HS-27A (cell line): Measurements from ENCODE around the gene NBAS.
"Not testable (repeated sequence)": the region's sequence is repeated elsewhere in the genome, so short reads cannot be mapped to it uniquely, and the experiment has no call there.

ENCODE experiments used
- DNase-seq: peaks from one replicate; pipeline ENCODE4 v3.0.0-alpha.2; 2012; ENCODE audit warnings: low read depth, missing footprints

The NBAS gene

DNA sequence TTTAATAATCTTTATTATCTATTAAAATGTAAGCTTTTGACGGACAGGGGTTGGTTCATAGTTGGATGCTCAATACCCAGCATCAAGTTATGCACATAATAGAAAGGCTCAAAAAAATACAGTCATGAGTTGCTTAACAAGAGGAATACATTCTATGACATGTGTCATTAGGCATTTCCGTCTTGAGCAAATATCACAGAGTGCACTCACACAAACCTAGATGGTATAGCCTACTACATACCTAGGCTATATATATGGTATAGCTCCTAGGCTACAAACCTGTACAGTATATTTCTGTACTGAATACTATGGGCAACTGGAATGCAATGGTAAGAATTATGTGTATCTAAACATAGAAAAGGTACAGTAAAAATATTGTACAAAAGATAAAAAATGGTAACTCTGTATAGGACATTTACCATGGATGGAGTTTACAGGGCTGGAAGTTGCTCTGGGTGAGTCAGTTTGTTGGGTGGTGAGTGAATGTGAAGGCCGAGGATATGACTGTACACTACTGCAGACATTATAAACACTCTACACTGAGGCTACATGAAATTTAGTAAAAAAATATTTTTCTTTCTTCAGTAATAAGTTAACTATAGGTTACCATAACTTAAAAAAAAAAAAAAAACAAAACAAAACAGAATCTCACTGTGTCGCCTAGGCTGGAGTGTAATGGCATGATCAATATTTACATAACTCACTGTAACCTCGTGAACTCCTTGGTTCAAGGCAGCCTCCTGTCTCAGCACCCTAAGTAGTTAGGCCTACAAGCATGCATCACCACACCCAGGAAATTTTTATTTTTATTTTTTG, 201.2 kb downstream of the NBAS start:
- DNase-seq = peak; percentile 96

DNA sequence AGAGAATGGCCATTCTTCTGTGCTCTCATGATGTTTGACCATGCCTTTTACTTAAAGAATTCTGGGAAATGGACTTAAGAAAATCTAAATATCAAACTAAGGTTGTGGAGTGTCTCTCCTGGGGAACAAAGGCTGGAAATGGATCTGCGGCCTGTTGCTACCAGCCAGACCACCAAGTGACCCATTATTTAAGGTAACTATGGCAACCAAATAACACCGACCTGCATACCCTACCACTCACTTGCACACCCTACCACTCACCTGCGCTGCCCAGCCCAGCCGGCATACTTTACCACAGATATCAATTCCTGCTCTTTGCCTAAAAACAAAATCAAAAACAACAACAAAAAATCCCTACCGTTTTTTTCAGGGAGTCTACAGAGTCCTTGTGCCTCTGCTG, 203.2 kb downstream of the NBAS start:
- no peak for DNase-seq

DNA sequence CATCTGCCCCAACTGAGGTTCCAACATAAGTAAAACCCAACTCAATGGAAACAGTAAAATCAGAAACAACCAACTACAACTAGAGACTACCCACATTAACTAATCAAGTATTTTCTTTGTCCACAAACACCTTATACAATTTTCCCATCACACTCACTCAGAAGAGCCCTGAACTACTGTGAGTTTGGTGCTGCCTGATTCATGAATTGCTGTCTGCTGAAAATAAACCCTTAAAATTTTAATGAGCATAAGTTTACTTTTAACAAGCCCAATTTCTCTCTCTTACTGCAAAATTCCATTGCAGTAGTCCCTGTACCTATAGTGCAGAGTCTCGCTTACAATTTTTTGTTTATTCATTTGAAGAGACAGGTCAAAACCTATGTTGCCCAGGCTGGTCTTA, 203.9 kb downstream of the NBAS start:
- DNase-seq = no peak

DNA sequence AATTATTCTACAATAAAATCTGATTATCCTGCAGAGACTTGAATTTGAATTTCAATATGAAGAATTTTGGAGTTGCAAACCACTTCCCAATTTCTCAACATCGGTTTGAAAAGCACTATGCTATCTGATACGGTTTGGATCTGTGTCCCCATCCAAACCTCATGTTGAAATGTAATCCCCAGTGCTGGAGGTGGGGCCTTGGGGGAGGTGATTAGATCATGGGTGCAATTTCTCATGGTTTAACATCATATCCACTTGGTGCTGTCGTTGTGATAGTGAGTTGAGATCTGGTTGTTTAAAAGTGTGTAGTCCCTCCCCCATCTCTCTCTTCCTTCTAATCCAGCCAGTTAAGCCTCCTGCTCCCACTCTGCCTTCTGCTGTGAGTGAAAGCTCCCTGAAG, 205.7 kb downstream of the NBAS start:
- DNase-seq = no peak

DNA sequence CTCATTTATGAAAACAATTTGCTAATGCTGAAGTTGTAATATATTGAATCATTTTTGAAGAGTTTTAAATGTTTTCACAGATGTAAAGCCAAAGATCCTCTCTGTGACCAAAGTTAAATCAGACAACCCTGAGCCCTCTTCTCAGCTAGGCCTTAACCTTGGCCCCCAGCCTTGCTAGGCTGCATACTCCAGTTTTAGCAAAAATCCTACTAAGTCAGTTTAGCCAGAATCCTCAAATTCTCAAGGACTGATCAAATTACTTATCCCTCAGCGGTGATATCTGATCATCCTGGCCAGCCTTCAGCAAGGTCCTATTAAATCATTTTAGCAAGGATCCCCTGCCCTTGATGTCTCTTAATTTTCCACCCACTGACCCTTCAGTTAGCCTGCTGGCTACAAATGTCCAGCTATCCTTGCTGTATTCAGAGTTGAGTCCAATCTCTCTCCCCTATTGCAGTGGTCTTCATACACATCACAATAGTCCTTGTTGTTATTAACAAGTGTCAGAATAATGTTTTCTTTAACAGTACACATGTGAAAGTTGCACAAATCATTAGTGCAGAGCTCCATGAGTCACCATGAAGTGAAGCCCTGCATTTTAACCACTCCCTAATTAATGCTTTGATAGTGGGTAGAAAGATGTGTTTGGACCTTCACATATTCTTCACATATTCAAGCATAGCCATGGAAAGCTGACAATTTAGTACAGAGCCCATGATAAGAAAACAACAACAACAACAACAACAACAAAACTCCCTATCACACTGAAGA, 206.4 kb downstream of the NBAS start:
- DNase-seq = no peak

DNA sequence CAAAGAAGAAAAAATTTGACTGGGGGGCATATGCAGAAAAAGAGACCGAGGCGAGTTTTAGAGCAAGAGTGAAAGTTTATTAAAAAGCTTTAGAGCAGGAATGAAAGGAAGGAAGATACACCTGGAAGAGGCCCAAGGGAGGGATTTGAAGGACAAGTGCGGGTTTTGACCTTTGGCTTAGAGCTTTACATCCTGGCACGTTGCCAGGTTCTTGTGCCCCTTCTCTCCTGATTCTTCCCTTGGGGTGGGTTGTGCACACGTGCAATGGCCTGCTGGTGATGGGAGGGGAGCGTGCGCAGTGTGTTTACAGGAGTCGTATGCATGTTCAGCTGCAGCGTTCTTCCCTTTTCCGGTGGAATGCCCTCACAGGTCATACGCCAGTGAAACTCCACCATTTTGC, 208.8 kb downstream of the NBAS start:
- DNase-seq = no peak

DNA sequence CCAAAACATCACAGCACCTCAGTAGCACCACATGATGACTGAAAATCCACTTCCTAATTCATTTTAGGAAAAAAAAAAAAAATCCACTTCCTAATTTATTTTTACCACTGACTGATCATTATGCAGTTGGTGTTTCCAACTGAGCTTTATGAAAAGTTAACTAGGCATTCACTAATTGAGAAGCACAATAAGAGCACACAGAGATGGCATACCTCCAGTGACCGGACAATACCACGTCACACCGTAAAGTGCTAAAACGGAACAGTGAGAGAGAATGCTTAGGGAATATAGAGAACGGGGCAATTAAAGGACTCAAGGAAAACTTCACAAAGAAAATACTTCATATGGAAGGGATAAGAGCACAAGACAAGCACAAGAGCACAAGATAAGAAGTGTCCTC, 212.5 kb downstream of the NBAS start:
- DNase-seq = no peak

DNA sequence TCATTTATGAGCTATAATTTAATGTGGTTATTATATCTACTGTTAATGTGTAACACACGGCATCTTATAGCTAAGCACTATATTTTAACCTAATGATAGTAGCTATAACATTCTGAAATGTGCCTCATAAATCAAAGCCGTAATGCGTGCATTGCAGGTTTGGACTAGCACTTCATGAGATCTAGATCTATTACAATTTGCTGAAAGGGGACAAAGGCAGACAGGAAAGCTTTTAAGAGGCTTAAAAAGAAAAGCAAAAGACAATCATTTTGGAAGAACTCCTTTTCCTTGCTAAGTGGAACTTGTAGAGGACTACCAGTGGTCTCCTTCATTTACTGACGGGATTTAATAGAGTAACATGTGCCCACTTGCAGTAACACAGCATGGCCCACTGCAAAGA, 213.1 kb downstream of the NBAS start:
- no peak for DNase-seq

DNA sequence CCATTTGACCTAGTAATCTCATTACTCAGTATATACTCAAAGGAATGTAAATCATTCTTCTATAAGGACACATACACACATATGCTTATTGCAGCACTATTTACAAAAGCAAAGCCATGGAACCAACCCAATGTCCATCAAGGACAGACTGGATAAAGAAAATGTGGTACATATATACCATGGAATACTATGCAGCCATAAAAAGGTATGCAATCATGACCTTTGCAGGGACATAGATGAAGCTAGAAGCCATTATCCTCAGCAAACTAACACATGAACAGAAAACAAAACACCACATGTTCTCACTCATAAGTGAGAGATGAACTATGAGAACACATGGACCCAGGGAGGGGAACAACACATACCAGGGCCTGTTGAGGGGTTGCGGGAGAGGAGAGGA, 214.5 kb downstream of the NBAS start:
- no peak for DNase-seq

DNA sequence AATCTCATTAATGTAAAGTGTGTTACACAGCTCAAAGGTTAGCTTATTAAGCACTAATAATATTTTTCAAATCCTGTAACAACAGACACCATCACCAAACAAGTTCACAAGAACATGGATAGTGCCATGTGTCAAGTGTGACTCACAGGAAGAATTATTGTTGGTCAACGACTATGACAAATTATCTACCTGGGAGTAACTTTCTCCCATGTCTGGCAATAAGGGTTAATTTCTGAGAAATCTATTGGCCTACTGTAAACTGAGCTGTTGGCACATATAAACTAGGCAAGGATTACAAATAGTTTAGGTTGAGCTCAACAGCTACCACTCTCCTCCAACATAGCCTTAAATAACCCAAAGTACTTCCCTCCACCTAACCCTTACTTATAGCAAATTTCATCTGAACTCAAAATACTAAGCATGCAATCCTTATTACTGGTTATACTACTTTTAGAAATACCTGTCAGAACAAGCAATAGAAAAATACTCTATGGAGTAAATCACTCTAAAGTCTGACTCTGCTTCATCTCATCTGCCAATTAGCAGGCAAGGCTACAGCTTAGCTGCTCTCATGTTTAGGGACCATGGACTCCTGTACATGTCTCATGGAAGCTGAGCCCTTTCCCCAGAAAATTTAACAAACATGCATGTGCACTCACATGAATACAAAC, 223.0 kb downstream of the NBAS start:
- no peak for DNase-seq

DNA sequence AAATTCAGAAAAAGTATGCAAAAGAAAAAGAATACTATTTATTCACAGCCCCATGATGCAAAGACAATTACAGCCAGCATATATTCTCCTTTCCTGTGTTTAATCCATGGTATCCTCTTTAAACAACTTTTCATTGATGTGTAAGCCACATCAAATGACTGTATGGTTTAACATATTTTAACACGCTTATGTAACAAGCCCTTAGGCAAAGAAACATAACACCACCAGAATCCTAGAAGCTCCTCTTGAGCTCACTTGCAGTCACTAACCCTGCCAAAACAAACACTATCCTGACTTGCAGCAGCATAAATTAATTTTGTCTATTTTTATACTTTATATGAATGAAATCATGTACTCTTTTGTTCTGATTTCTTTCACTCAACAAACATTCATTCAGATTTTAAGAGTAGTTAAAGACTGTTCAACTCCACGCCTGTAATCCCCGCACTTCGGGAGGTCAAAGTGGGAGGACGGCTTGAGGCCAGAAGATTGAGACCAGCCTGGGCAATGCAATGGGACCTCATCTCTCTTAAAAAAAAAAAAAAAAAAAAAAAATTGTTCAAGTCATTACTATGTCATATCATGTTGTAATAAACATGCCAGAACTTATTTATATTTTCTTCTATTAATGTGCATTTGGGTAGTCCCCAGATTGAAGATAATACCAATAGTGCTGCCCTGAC, 226.3 kb downstream of the NBAS start:
- no peak for DNase-seq

DNA sequence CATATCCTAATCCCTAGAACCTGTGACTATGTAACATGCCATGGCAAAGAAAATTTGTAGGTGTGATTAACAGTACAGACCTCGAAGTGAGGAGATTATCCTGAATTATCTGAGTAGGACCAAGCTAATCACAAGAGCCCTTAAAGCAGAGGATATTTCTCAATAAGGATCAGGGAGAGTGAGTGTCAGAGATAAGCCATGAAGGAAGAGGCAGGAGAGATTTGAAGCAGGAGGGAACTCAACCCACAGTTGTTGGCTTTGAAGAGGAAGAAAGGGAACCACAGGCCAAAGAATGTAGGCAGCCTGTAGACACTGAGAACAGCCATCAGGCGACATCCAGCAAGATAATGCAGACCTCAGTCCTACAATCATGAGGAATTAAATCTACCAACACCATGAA, 229.3 kb downstream of the NBAS start:
- DNase-seq = no peak

DNA sequence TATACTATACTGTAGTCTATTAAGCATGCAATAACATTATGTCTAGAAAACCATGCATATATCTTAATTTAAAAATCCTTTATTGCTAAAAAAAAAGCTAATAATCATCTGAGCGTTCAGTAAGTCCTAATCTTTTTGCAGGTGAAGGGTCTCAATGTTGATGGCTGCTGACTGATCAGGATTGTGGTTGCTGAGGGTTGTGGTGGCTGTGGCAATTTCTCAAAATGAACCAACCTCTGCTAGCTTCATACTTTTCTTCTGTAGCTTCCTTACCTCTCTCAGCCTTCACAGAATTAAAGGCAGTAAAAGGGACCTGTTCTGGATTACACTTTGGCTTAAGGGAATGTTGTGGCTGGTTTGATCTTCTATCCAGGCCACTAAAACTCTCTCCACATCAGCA, 235.8 kb downstream of the NBAS start:
- no peak for DNase-seq

DNA sequence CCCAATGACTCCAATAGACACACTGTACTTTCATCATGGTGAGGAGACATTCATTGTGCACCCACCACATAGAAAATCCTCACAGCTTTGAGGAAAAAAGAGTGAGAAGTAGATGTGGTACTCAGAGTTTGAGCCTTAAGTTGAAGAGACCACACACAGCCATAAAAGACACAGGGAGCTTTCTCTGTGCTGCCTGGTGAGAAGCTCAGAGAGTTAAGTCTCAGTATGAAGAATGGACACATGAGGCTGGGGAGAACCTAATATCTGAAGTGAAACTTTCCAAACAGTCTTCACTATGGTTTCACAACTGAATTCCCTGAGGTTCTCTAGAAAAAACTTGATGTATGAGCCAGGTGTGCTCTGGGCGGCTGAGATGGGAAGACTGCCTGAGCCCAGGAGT, 237.9 kb downstream of the NBAS start:
- DNase-seq = no peak

DNA sequence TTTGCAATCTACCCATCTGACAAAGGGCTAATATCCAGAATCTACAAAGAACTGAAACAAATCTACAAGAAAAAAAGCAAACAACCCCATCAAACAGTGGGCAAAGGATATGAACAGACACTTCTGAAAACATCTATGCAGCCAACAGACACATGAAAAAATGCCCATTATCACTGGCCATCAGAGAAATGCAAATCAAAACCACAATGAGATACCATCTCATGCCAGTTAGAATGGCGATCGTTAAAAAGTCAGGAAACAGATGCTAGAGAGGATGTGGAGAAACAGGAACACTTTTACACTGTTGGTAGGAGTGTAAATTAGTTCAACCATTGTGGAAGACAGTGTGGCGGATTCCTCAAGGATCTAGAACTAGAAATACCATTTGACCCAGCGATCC, 239.7 kb downstream of the NBAS start:
- DNase-seq = not testable (repeated sequence)

DNA sequence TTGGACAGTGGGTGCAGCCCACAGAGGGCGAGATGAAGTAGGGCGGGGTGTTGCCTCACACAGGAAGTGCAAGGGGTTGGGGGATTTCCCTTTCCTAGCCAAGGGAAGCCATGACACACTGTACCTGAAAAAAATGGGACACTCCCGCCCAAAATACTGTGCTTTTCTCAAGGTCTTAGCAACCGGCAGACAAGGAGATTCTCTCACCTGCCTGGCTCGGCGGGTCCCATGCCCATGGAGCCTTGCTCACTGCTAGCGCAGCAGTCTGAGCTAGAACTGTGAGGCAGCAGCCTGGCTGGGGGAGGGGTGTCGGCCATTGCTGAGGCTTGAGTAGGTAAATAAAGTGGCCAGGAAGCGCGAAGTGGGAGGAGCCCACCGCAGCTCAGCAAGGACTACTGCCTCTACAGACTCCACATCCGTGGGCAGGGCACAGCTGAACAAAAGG, 244.7 kb downstream of the NBAS start:
- no peak for DNase-seq

DNA sequence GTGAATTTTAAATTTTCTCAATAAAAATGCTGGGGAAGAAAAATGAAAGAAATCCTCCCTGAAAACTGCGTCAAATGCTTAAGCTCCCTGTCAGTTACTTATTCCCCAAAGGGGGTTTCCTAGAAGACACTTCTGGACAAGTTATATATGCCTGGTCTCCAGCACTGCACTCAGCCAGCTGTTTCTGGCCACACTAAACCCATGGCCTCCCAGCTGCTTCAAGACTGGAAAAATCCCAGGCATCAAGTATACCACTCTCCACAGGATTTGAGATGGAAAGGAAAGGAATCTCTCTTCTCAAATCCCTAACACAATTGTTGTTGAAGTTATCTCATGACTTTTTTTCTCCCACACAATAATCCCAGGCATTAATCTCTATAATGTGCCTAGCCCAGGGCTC, 245.7 kb downstream of the NBAS start:
- no peak for DNase-seq

DNA sequence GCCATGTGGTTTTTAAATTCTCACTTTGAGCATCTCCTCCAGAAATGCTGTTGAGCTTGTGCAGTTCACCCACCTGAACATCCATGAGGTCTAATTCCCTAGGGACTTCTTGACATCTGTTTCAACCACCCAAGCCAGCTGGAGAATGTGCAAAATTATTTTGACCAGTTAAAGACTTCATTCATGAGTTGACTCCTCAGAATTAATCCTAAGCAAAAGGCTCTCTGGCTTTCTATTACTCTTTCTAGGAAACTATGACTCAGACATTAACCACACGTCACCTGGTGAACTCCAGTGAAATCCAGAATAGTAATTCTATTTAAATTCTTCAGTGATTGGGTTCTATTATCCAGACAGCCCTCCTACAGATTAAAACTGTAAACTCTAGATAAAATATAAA, 247.5 kb downstream of the NBAS start:
- DNase-seq = no peak

DNA sequence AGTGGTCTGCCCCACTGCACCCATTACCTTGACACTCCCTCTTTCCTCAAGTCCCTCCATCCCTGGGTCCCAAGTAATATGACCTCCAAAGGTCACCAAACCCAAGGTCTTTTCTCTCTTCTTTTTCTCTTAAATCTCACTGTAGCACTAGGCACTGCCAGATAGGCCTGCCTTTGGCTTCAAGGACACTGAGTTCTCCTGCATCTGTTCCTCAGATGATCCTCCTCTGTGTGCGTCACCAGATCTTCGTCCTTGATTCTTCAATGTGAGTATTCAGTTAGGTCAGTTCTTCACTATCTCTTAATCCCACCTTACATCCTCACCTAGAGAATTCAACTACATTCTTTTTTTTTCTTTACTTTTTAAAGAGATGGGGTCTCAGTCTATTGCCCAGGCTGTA, 249.2 kb downstream of the NBAS start:
- no peak for DNase-seq

DNA sequence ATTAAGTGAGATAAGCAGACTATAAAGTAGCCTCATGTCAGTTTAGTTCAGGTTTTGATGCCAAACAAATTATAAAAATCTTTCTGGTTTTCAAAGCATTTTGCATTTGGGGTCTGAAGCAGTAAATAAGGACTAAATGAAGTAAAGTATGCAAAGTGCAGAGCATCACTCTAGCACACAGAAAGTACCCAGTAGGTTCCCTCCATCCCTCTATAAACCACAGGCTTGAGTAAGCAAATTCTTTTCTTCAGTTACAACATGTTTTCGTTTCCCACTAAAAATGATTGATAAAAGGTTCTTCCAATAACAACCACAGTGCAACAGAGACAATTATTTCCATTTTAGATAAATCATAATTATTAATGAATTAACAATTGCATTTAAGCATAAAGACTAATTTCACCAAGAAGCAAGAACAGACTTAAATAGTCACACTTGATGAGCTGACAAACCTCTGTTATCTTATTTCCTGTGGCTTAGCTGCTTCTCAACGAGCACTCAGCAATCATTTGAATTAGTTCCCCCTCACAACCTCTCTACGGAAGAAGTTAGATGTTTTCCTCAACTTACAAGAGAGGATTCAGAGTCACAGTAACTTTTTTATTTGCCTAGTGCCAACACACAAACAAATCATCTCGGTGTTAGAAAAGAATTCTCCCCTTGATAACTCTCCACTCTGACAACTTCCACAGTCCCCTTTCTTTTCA, 249.8 kb downstream of the NBAS start:
- DNase-seq = no peak

DNA sequence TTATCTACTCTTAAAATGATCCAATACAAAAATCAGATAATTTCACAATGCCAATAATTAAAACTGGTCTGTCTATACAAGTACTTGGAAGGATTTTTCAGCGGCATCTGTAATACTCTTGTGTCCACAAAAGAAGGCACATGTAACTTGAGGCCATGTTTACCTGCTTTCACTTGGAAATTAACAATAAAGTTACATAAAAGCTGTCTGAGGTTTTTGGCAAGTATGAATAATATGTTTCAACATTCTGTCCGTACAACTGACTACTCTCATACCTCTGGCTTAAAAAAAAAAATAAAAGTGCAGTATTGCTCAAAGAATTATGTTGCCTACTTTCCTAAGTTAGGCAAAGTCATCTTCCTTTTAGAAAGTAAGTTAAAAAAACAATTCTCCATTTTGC, 253.6 kb downstream of the NBAS start:
- DNase-seq = no peak

DNA sequence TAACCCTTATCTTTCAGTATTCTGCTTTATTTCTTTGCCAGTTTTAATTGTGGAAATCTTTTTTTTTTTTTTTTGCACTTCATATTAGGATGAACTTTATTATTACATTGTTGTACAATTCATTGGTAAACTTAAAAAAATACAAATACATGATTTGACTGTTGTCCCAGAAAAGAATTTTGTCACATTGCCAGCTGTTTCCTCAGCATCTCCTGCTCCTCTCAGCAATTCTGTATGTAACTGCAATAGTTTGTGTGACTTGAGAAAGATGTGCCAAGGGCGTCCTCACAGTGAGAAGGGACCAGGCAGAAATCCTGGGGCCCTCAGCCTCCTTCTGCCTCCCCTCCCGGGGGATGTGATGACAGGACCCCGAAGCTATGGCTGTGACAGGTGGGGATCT, 254.4 kb downstream of the NBAS start:
- DNase-seq = no peak
